GM12875 (cell line): ENCODE data around the gene BRAP.

ENCODE experiments used
- H3K4me3 ChIP-seq: one replicate; pipeline ENCODE4 v1.5.1; 2011; ENCODE audit warnings: low read depth, low read length, control low read depth
- CTCF ChIP-seq: IDR thresholded peaks from 2 replicates; pipeline ENCODE4 v1.5.1; 2011; ENCODE audit warnings: low read depth, mild to moderate bottlenecking, control low read depth, inconsistent platforms, low read length, moderate library complexity, borderline replicate concordance; ENCODE audit not compliant: insufficient read depth

BRAP gene

GRCh38 chr12:111650912-111651311 lies 34.8 kb downstream of the BRAP start:
- TF ChIP-seq CTCF, result no peak
- no peak overlapping the region for H3K4me3 ChIP-seq

- no peak overlapping the region for H3K4me3 ChIP-seq
- no peak for TF ChIP-seq CTCF
Measured at GRCh38 chr12:111645433-111645832, 40.3 kb downstream of the BRAP start.

GRCh38 chr12:111643427-111643826 lies 42.3 kb downstream of the BRAP start:
- no peak for TF ChIP-seq CTCF
- H3K4me3 ChIP-seq, result no peak overlapping the region

GRCh38 chr12:111642681-111643426 lies 42.9 kb downstream of the BRAP start:
- no peak for TF ChIP-seq CTCF

GRCh38 chr12:111640506-111640905 lies 45.2 kb downstream of the BRAP start:
- TF ChIP-seq CTCF, result no peak
- no peak overlapping the region for H3K4me3 ChIP-seq

More at GRCh38 chr12:111642681-111643426, 42.9 kb downstream of the BRAP start:
- no peak overlapping the region for H3K4me3 ChIP-seq

- no peak for TF ChIP-seq CTCF
- no peak overlapping the region for H3K4me3 ChIP-seq
Measured at GRCh38 chr12:111638556-111638955, 47.2 kb downstream of the BRAP start.

GRCh38 chr12:111636209-111636945 lies 49.4 kb downstream of the BRAP start:
- H3K4me3 ChIP-seq, result no peak overlapping the region
- no peak for TF ChIP-seq CTCF
